ENCODE data around the gene WDR73.
"Not testable (repeated sequence)": the region's sequence is repeated elsewhere in the genome, so short reads cannot be mapped to it uniquely, and the experiment has no call there.

The WDR73 gene

GRCh38 chr15:84653910-84654688 lies at the start of gene WDR73:
TSS of gene WDR73 (minus strand) at chr15:84654283. CDS start at chr15:84654274, 9 bp downstream.
- DNase-seq, result peak; percentile 97

- no peak for DNase-seq
Observed at GRCh38 chr15:84703808-84704207, 49.7 kb upstream of the WDR73 start.

GRCh38 chr15:84702961-84703482 lies 48.9 kb upstream of the WDR73 start:
- DNase-seq, result no peak

- no peak for DNase-seq
Observed at GRCh38 chr15:84699538-84700191, 45.6 kb upstream of the WDR73 start.

- no peak for DNase-seq
Observed at GRCh38 chr15:84697236-84697990, 43.3 kb upstream of the WDR73 start.

GRCh38 chr15:84696757-84697156 lies 42.7 kb upstream of the WDR73 start:
- DNase-seq, result no peak

GRCh38 chr15:84690342-84690741 lies 36.3 kb upstream of the WDR73 start:
- DNase-seq, result no peak

- no peak for DNase-seq
Observed at GRCh38 chr15:84689858-84690257, 35.8 kb upstream of the WDR73 start.

- not testable (repeated sequence) for DNase-seq
Observed at GRCh38 chr15:84686446-84686845, 32.4 kb upstream of the WDR73 start.

GRCh38 chr15:84685304-84685703 lies 31.2 kb upstream of the WDR73 start:
- DNase-seq, result no peak

- DNase-seq, result no peak
Observed at GRCh38 chr15:84684092-84684491, 30.0 kb upstream of the WDR73 start.

- no peak for DNase-seq
Observed at GRCh38 chr15:84681831-84682230, 27.7 kb upstream of the WDR73 start.

- no peak for DNase-seq
Observed at GRCh38 chr15:84671211-84671610, 17.1 kb upstream of the WDR73 start.

- DNase-seq, result peak; percentile 31
Observed at GRCh38 chr15:84669726-84670125, 15.6 kb upstream of the WDR73 start.

GRCh38 chr15:84668221-84668982 lies 14.3 kb upstream of the WDR73 start:
- no peak for DNase-seq

- DNase-seq, result no peak
Observed at GRCh38 chr15:84666373-84666772, 12.3 kb upstream of the WDR73 start.

- DNase-seq, result no peak
Observed at GRCh38 chr15:84661001-84661400, 6.9 kb upstream of the WDR73 start.

GRCh38 chr15:84659904-84660781 lies 6.1 kb upstream of the WDR73 start:
- no peak for DNase-seq

- no peak for DNase-seq
Observed at GRCh38 chr15:84658788-84659411, 4.8 kb upstream of the WDR73 start.

GRCh38 chr15:84658080-84658787 lies 4.2 kb upstream of the WDR73 start, which contains the start of gene NMB:
TSS of gene NMB (minus strand) at chr15:84658199. CDS start at chr15:84658152, 47 bp downstream.
- DNase-seq, result peak; percentile 78
